Measurements from ENCODE around the gene DYRK1A. TPM values are rescaled to one million over a fixed set of nuclear protein-coding genes. Genes with fewer than 3 reads are reported as not detected.

Gene DYRK1A
- total and polyA plus RNA-seq, 11 donors = 24.5 to 96.6 (median 69.0) TPM

- no peak for ATAC-seq
- 85 to 88% (median 87%) methylated on average over 3 of the region's 3 CpGs for WGBS, 4 donors
These were observed 141.1 kb downstream of the DYRK1A start for GRCh38 chr21:37507716-37508115.

DNA sequence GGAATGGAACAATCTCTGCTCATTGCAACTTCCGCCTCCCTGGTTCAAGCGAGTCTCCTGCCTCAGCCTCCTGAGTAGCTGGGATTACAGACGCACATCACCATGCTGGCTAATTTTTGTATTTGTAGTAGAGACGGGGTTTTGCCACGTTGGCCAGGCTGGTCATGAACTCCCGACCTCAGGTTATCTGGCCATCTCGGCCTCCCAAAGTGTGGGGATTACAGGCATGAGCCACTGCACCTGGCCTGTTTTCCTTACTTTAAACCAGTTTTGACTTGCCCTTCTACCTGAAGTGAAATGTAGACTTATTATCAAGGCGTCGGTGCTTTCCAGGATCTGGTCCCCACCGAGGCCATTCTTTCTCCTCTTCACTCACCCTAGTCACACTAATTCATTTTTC lies 141.8 kb downstream of the DYRK1A start:
- intact Hi-C loops (cut with DNase I) = no loop called here
- no peak for TF ChIP-seq POLR2A (IDR thresholded peaks at IDR 0.05)
- TF ChIP-seq, protein P1, sequence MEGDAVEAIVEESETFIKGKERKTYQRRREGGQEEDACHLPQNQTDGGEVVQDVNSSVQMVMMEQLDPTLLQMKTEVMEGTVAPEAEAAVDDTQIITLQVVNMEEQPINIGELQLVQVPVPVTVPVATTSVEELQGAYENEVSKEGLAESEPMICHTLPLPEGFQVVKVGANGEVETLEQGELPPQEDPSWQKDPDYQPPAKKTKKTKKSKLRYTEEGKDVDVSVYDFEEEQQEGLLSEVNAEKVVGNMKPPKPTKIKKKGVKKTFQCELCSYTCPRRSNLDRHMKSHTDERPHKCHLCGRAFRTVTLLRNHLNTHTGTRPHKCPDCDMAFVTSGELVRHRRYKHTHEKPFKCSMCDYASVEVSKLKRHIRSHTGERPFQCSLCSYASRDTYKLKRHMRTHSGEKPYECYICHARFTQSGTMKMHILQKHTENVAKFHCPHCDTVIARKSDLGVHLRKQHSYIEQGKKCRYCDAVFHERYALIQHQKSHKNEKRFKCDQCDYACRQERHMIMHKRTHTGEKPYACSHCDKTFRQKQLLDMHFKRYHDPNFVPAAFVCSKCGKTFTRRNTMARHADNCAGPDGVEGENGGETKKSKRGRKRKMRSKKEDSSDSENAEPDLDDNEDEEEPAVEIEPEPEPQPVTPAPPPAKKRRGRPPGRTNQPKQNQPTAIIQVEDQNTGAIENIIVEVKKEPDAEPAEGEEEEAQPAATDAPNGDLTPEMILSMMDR (IDR thresholded peaks at IDR 0.05) = no peak
- Histone ChIP-seq H3K27me3 (no peaks in the 10 kb centered on the region), H3K36me3 (peaks cover 0 to 99% (median 94%) of the 10 kb centered on the region in 9 donors), H3K27ac (no peak overlapping the region), H3K4me3 (no peak overlapping the region), H3K4me1 (peaks cover 0 to 3% (median 0%) of the 10 kb centered on the region in 12 donors), H3K9me3 (peaks cover 0 to 2% (median 0%) of the 10 kb centered on the region in 12 donors)
- 92 to 95% (median 93%) methylated on average over 10 of the region's 10 CpGs for WGBS, 4 donors
- ATAC-seq (no peak), DNase-seq (no peak)

More at GRCh38 chr21:37507716-37508115, 141.1 kb downstream of the DYRK1A start:
- Histone ChIP-seq H3K27me3 (no peaks in the 10 kb centered on the region), H3K4me1 (no peaks in the 10 kb centered on the region), H3K36me3 (peaks cover 0 to 99% (median 94%) of the 10 kb centered on the region in 9 donors), H3K9me3 (peaks cover 0 to 8% (median 0%) of the 10 kb centered on the region in 12 donors), H3K27ac (no peak overlapping the region), H3K4me3 (no peak overlapping the region)
- DNase-seq = no peak
- TF ChIP-seq, protein P1 (IDR thresholded peaks at IDR 0.05) = no peak
- no peak for TF ChIP-seq POLR2A (IDR thresholded peaks at IDR 0.05)
- intact Hi-C loops (cut with DNase I) = no loop called here

DNA sequence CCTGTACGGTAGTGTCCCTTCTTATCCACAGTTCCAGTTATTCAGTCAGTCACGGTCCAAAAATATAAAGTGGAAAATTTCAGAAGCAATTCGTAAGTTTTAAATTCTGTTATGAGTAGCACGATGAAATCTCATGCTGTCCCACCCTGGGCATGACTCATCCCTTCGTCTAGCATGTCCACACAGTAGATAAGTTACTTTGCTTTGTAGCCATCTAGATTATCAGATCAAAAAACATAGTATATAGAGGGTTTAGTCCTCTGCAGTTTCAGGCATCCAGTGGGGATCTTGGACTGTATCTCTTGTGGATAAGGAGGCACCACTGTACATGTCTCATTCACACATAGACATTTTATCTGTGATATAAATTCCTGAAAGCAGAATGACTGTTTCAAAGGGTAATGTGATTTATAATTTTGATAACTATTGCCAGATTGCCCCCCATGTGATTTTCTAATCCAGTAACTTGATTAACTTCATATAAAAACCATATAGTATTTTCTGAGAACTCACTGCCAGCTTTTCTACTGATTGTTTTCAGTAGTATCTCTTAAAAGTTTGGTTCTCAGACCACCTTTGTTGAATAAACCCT lies 143.3 kb downstream of the DYRK1A start:
- Histone ChIP-seq H3K27me3 (no peaks in the 10 kb centered on the region), H3K9me3 (no peaks in the 10 kb centered on the region), H3K36me3 (peaks cover 0 to 100% (median 99%) of the 10 kb centered on the region in 9 donors), H3K4me3 (no peak overlapping the region), H3K27ac (no peak overlapping the region), H3K4me1 (peaks cover 0 to 8% (median 0%) of the 10 kb centered on the region in 12 donors)
- WGBS, 4 donors = 87 to 92% (median 89%) methylated on average over 5 of the region's 5 CpGs
- intact Hi-C loops (cut with DNase I) = loop anchor here in 1 of 10 donors (10.0 kb wide), 1 partner anchor 55 kb away; no protein-coding TSS in a partner anchor
- ATAC-seq (no peak), DNase-seq (no peak)
- no peak for TF ChIP-seq POLR2A (IDR thresholded peaks at IDR 0.05)
- TF ChIP-seq, protein P1 (IDR thresholded peaks at IDR 0.05) = no peak

DNA sequence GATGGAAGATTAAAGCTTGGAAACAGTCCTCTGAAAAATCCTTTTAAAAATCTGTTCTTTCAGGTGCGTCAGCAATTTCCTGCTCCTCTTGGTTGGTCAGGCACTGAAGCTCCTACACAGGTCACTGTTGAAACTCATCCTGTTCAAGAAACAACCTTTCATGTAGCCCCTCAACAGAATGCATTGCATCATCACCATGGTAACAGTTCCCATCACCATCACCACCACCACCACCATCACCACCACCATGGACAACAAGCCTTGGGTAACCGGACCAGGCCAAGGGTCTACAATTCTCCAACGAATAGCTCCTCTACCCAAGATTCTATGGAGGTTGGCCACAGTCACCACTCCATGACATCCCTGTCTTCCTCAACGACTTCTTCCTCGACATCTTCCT lies 145.3 kb downstream of the DYRK1A start:
- intact Hi-C loops (cut with DNase I) = loop anchor here in 1 of 10 donors (10.0 kb wide), 1 partner anchor 53 kb away; no protein-coding TSS in a partner anchor
- Histone ChIP-seq H3K4me1 (peaks cover 0 to 8% (median 0%) of the 10 kb centered on the region in 12 donors), H3K9me3 (no peaks in the 10 kb centered on the region), H3K36me3 (peaks cover 0 to 99% (median 87%) of the 10 kb centered on the region in 9 donors), H3K4me3 (no peak overlapping the region), H3K27ac (no peak overlapping the region), H3K27me3 (no peaks in the 10 kb centered on the region)
- ATAC-seq = no peak
- WGBS, 4 donors = 95 to 100% (median 97%) methylated on average over 5 of the region's 5 CpGs
- no peak for TF ChIP-seq POLR2A (IDR thresholded peaks at IDR 0.05)
- TF ChIP-seq, protein P1 (IDR thresholded peaks at IDR 0.05) = no peak
- DNase-seq = no peak

Measured in heart left ventricle (tissue), 16 donors.